B cell (primary cell): ENCODE measurements around the gene UQCC3. TPM values are rescaled to one million over a fixed set of nuclear protein-coding genes. Genes with fewer than 3 reads are reported as not detected.

Experiments
- ATAC-seq: fragments of 200-7000 bp; cut with Tn5 transposase; one replicate; pipeline ENCODE4 v1.10.0; 2021; ENCODE audit warnings: low read depth, mild to moderate bottlenecking, moderate number of reproducible peaks, moderate library complexity
- CTCF ChIA-PET: fragments of 350-600 bp; sonication (Branson Sonifier 250); formaldehyde crosslinking; loops from one replicate; lab custom pipeline; 2021; ENCODE audit warnings: antibody characterized with exemption, inconsistent platforms; lab: Charles Lee
- POLR2A ChIA-PET: fragments of 350-600 bp; sonication (Branson Sonifier 250); formaldehyde crosslinking; loops from one replicate; lab custom pipeline; 2021; ENCODE audit warnings: antibody characterized with exemption; lab: Charles Lee
- DNase-seq: peaks from one replicate; pipeline ENCODE4 v3.0.0; 2013
- H2AFZ ChIP-seq: 2 replicates; pipeline ENCODE4 v1.6.1; 2012; ENCODE audit warnings: mild to moderate bottlenecking, low read depth, low read length; ENCODE audit not compliant: insufficient read depth, poor library complexity, severe bottlenecking
- H3K27ac ChIP-seq, 2 donors: 1 replicate in 1 of 2; 2 replicates in 1 of 2; pipeline ENCODE4 v1.5.1; 2012 to 2013; ENCODE audit warnings: low read length in 2 of 2, mild to moderate bottlenecking in 2 of 2, moderate library complexity in 1 of 2
- H3K27me3 ChIP-seq, 4 experiments: fragments of 200-600 bp in 1 of 4; sonication (generic) in 1 of 4; replicated peaks in 1 of 4; 1 replicate in 2 of 4; 2 replicates in 2 of 4; pipeline versions ENCODE4 v1.6.1 to v1.7.0; 2013 to 2016; ENCODE audit warnings: low read length in 3 of 4, mild to moderate bottlenecking in 2 of 4, mixed read lengths in 1 of 4, moderate library complexity in 1 of 4; ENCODE audit not compliant: insufficient read depth in 4 of 4, control insufficient read depth in 3 of 4; ENCODE audit errors: control extremely low read depth in 1 of 4
- H3K36me3 ChIP-seq, 2 experiments: replicated peaks in 1 of 2; 1 replicate in 1 of 2; 2 replicates in 1 of 2; pipeline versions ENCODE4 v1.6.1 to v1.7.1; 2013; ENCODE audit warnings: low read length in 1 of 2; ENCODE audit not compliant: insufficient read depth in 2 of 2, control insufficient read depth in 1 of 2; ENCODE audit errors: control extremely low read depth in 1 of 2, extremely low read depth in 1 of 2
- H3K4me1 ChIP-seq, 2 donors: fragments of 200-600 bp in 1 of 2; sonication (generic) in 1 of 2; 1 replicate in 1 of 2; 2 replicates in 1 of 2; pipeline versions ENCODE4 v1.5.1 to v1.6.1; 2013 to 2017; ENCODE audit warnings: low read length in 2 of 2; ENCODE audit not compliant: control insufficient read depth in 2 of 2, insufficient read depth in 2 of 2
- H3K4me2 ChIP-seq: replicated peaks from 2 replicates; pipeline ENCODE3; 2012; ENCODE audit warnings: mild to moderate bottlenecking, low read depth, low read length; ENCODE audit not compliant: poor library complexity, severe bottlenecking
- H3K4me3 ChIP-seq, 5 experiments: fragments of 200-600 bp in 1 of 5; sonication (generic) in 1 of 5; 1 replicate in 3 of 5; 2 replicates in 2 of 5; pipeline versions ENCODE4 v1.5.1 to v1.7.0; 2011 to 2016; ENCODE audit warnings: low read length in 4 of 5, mild to moderate bottlenecking in 4 of 5, low read depth in 2 of 5, control low read depth in 1 of 5, moderate library complexity in 1 of 5; ENCODE audit not compliant: insufficient read depth in 1 of 5; ENCODE audit errors: control extremely low read depth in 1 of 5, extremely low read depth in 1 of 5
- H3K79me2 ChIP-seq: fragments of 200-600 bp; sonication (generic); one replicate; pipeline ENCODE4 v1.6.0; 2016; ENCODE audit warnings: low read length; ENCODE audit not compliant: control insufficient read depth, insufficient read depth
- H3K9ac ChIP-seq: fragments of 200-600 bp; sonication (generic); 2 replicates; pipeline ENCODE4 v1.6.1; 2017; ENCODE audit warnings: mild to moderate bottlenecking, low read length, moderate library complexity
- H3K9me3 ChIP-seq, 3 donors: one replicate each; pipeline versions ENCODE4 v1.6.1 to v1.7.1; 2013; ENCODE audit warnings: low read length in 2 of 3; ENCODE audit not compliant: control insufficient read depth in 2 of 3, insufficient read depth in 1 of 3; ENCODE audit errors: control extremely low read depth in 1 of 3
- H4K20me1 ChIP-seq: 2 replicates; pipeline ENCODE4 v1.6.0; 2012; ENCODE audit warnings: mild to moderate bottlenecking, low read length; ENCODE audit not compliant: insufficient read depth, control insufficient read depth, poor library complexity, severe bottlenecking
- H3K27ac Mint-ChIP-seq: one replicate; pipeline ENCODE4 v1.8.0; 2021; ENCODE audit warnings: mixed read lengths
- H3K27me3 Mint-ChIP-seq: one replicate; pipeline ENCODE4 v1.8.0; 2021; ENCODE audit warnings: mixed read lengths
- H3K4me1 Mint-ChIP-seq: one replicate; pipeline ENCODE4 v1.8.0; 2021; ENCODE audit warnings: mixed read lengths
- H3K4me3 Mint-ChIP-seq: one replicate; pipeline ENCODE4 v1.8.0; 2021; ENCODE audit warnings: mixed read lengths
- H3K9me3 Mint-ChIP-seq: one replicate; pipeline ENCODE4 v1.8.0; 2022; ENCODE audit warnings: mixed read lengths; ENCODE audit not compliant: insufficient read depth
- CTCF ChIP-seq: fragments of 200-600 bp; IDR thresholded peaks from one replicate; pipeline ENCODE4 v1.8.0; 2022; ENCODE audit warnings: antibody characterized with exemption, mild to moderate bottlenecking
- EZH2 ChIP-seq: IDR thresholded peaks from 2 replicates; pipeline ENCODE4 v1.6.1; 2012; ENCODE audit warnings: borderline replicate concordance, low read depth, mild to moderate bottlenecking, moderate library complexity, low read length; ENCODE audit not compliant: insufficient read depth, poor library complexity, severe bottlenecking
- WGBS: methylation state at CpG from one replicate; pipeline ENCODE4 v1.1.5; 2013; ENCODE audit warnings: missing lambda C conversion rate; ENCODE audit not compliant: insufficient coverage; 5-methylcytosine and 5-hydroxymethylcytosine counted together
- intact Hi-C: fragments of 100-400 bp; cut with micrococcal nuclease; formaldehyde crosslinking; loops from one replicate; pipeline ENCODE4 v1.10.0; 2022
- polyA plus RNA-seq: library from polyadenylated mRNA; depleted of rRNA; stranded (reverse); fragments of >200 nt; gene quantifications from 2 replicates; pipeline ENCODE4 v1.2.3, GENCODE V29; 2012
- total RNA-seq, 2 donors: library from RNA; stranded (reverse); fragments of 120-200 nt in 1 of 2; gene quantifications; 1 replicate in 1 of 2; 2 replicates in 1 of 2; pipeline versions ENCODE4 v1.2.3 to v1.2.4, GENCODE V29; 2013 to 2022

Gene UQCC3
- total and polyA plus RNA-seq, 2 donors (not counting 1 experiment from before 2014, with no cell fraction given), result 5.6 to 6.5 TPM

- POLR2A ChIA-PET, result interaction anchor here (0.5 to 4.7 kb wide), 11 partner anchors 17 to 204 kb away, joined by 3 to 32 read pairs (median 4); partner anchors contain the start of genes C11orf98, CSKMT, LBHD1 and TMEM223
- H3K36me3 ChIP-seq, result peaks cover 0 to 40% of the 10 kb centered on the region in 2 experiments
Measured at GRCh38 chr11:62646825-62647608, 24.5 kb upstream of the UQCC3 start.

More at GRCh38 chr11:62646825-62647608, 24.5 kb upstream of the UQCC3 start:
- Mint-ChIP-seq H3K27ac (peak overlapping the region; percentile 95), H3K27me3 (no peaks in the 10 kb centered on the region), H3K9me3 (no peaks in the 10 kb centered on the region), H3K4me3 (peak overlapping the region; percentile 97), H3K4me1 (peaks cover 26% of the 10 kb centered on the region)
- Histone ChIP-seq H3K4me1 (peaks cover 18 to 26% of the 10 kb centered on the region in 2 donors), H3K27me3 (no peaks in the 10 kb centered on the region), H3K4me3 (peak overlapping the region in 4 of 5 experiments; percentile 30 to 90 (median 56)), H3K9ac (no peak overlapping the region), H3K4me2 (peak overlapping the region; percentile 84), H3K9me3 (no peaks in the 10 kb centered on the region), H3K27ac (no peak overlapping the region), H2AFZ (no peak overlapping the region), H3K79me2 (peaks cover 73% of the 10 kb centered on the region), H4K20me1 (peaks cover 9% of the 10 kb centered on the region)
- intact Hi-C loops, result loop anchor here (1.0 to 2.0 kb wide), 9 partner anchors 18 to 185 kb away; partner anchors contain the start of genes C11orf98, CSKMT, EML3 and MTA2
- DNase-seq (no peak), ATAC-seq (no peak)
- CTCF ChIA-PET, result interaction anchor here (0.9 to 1.6 kb wide), 5 partner anchors 27 to 139 kb away, joined by 3 to 4 read pairs (median 3); partner anchors contain the start of gene TUT1
- WGBS, result 80% methylated on average over 31 of the region's 32 CpGs
- TF ChIP-seq EZH2 (no peak), CTCF (no peak)
